Gastroesophageal sphincter (tissue), 4 donors: Measurements from ENCODE around the gene RAPSN. TPM values are rescaled to one million over a fixed set of nuclear protein-coding genes. Genes with fewer than 3 reads are reported as not detected.

Experiments
- ATAC-seq: fragments of 150-250 bp; one replicate; pipeline ENCODE4 v1.9.1; 2016; ENCODE audit warnings: mild to moderate bottlenecking, moderate library complexity
- H3K27ac ChIP-seq, 4 donors: fragments of 200-600 bp; sonication (generic) in 3 of 4; 1 replicate in 3 of 4; 2 replicates in 1 of 4; pipeline ENCODE4 v1.5.1; 2016 to 2019
- H3K27me3 ChIP-seq: fragments of 200-600 bp; sonication (generic); one replicate; pipeline ENCODE4 v1.5.1; 2019
- H3K36me3 ChIP-seq, 2 donors: fragments of 200-600 bp; sonication (generic); one replicate each; pipeline ENCODE4 v1.5.1; 2019; ENCODE audit warnings: control low read depth in 1 of 2
- H3K4me1 ChIP-seq, 3 donors: fragments of 200-600 bp; sonication (generic); 1 replicate in 2 of 3; 2 replicates in 1 of 3; pipeline ENCODE4 v1.5.1; 2016 to 2019; ENCODE audit warnings: control low read depth in 2 of 3
- H3K4me3 ChIP-seq, 2 donors: fragments of 200-600 bp; sonication (generic); one replicate each; pipeline ENCODE4 v1.5.1; 2019; ENCODE audit warnings: mild to moderate bottlenecking in 1 of 2, moderate library complexity in 1 of 2
- H3K9me3 ChIP-seq, 3 donors: fragments of 200-600 bp; sonication (generic); one replicate each; pipeline ENCODE4 v1.5.1; 2017 to 2019; ENCODE audit warnings: control low read depth in 2 of 3
- EP300 ChIP-seq: sonication (generic); formaldehyde crosslinking; IDR thresholded peaks from one replicate; pipeline ENCODE4 v1.6.1; 2017; ENCODE audit warnings: antibody characterized with exemption, mild to moderate bottlenecking
- POLR2A ChIP-seq, 2 donors: fragments of 450-650 bp; IDR thresholded peaks; one replicate each; pipeline ENCODE4 v1.6.1; 2017; ENCODE audit warnings: antibody characterized with exemption in 2 of 2, mild to moderate bottlenecking in 2 of 2, moderate library complexity in 1 of 2
- POLR2AphosphoS5 ChIP-seq: sonication (generic); formaldehyde crosslinking; IDR thresholded peaks from one replicate; pipeline ENCODE4 v1.6.1; 2017; ENCODE audit warnings: antibody characterized with exemption
- WGBS, 2 donors: methylation state at CpG; one replicate each; pipeline ENCODE4 v1.1.5; 2018; ENCODE audit warnings: low coverage in 1 of 2; 5-methylcytosine and 5-hydroxymethylcytosine counted together
- total RNA-seq, 4 donors: library from RNA; depleted of rRNA; stranded (reverse); fragments of >200 nt; gene quantifications; one replicate each; pipeline ENCODE4 v1.1.0, GENCODE V29; 2016
- TF ChIP-seq, protein P1 (sequence below), 4 experiments: fragments of 200-600 bp in 2 of 4; fragments of 450-650 bp in 2 of 4; sonication (generic) in 1 of 4; IDR thresholded peaks; one replicate each; pipeline ENCODE4 v1.5.1; 2017 to 2019; ENCODE audit warnings: antibody characterized with exemption in 4 of 4, mild to moderate bottlenecking in 2 of 4, moderate library complexity in 2 of 4

RAPSN gene
- total RNA-seq, 4 donors from 2014 or later, result 0.23 to 0.27 TPM; not detected in 2

DNA sequence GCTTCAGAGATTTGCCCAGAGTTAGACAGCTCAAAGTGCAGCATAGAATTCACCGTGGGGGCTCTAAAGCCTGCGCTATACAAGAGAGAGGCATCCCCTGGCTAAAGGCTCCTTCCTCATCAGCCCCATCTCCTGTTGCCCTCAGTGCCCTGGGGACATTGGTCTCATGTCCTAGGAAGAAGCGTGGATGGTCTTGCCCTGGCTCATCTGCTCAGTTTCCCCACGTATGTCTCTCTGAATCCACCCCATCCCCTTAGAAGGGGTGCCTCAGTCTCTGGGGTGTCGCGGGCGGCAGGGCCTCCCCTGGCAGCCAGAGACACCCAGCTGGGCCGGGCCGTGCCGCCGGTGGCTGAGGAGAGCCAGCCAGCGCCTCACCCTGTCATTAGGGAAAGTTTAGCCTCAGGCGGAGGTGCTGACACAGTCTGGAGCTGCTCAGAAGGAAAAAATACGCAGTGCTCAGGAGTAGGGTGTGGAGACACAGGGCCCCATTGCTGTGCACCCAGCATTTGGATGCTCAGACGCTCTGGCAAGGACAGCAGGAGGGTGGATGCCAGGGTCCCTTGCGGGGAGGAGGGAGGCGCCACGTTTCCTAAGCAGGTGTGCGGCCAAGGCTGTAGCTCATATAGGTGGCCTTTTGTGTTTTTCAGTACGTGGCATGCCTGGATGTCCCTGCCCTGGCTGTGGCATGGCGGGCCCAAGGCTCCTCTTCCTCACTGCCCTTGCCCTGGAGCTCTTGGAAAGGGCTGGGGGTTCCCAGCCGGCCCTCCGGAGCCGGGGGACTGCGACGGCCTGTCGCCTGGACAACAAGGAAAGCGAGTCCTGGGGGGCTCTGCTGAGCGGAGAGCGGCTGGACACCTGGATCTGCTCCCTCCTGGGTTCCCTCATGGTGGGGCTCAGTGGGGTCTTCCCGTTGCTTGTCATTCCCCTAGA is 39.2 kb downstream of the RAPSN start:
- no peak for ATAC-seq
- H3K36me3 ChIP-seq, result peaks cover 0 to 46% of the 10 kb centered on the region in 2 donors
- H3K27ac ChIP-seq, result peak overlapping the region; percentile 82 to 96 (median 94)
- H3K27me3 ChIP-seq, result no peaks in the 10 kb centered on the region
- TF ChIP-seq EP300 (no peak), POLR2AphosphoS5 (no peak), POLR2A (IDR thresholded peaks at IDR 0.05) (no peak)
- TF ChIP-seq, protein P1, sequence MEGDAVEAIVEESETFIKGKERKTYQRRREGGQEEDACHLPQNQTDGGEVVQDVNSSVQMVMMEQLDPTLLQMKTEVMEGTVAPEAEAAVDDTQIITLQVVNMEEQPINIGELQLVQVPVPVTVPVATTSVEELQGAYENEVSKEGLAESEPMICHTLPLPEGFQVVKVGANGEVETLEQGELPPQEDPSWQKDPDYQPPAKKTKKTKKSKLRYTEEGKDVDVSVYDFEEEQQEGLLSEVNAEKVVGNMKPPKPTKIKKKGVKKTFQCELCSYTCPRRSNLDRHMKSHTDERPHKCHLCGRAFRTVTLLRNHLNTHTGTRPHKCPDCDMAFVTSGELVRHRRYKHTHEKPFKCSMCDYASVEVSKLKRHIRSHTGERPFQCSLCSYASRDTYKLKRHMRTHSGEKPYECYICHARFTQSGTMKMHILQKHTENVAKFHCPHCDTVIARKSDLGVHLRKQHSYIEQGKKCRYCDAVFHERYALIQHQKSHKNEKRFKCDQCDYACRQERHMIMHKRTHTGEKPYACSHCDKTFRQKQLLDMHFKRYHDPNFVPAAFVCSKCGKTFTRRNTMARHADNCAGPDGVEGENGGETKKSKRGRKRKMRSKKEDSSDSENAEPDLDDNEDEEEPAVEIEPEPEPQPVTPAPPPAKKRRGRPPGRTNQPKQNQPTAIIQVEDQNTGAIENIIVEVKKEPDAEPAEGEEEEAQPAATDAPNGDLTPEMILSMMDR (IDR thresholded peaks at IDR 0.05), result no peak
- WGBS, 2 donors, result 62 to 68% methylated on average over 7 to 20 of the region's 31 CpGs
- H3K4me1 ChIP-seq, result peaks cover 0 to 69% (median 43%) of the 10 kb centered on the region in 3 donors
- no peaks in the 10 kb centered on the region for H3K9me3 ChIP-seq
- H3K4me3 ChIP-seq, result peak overlapping the region; percentile 73 to 89

DNA sequence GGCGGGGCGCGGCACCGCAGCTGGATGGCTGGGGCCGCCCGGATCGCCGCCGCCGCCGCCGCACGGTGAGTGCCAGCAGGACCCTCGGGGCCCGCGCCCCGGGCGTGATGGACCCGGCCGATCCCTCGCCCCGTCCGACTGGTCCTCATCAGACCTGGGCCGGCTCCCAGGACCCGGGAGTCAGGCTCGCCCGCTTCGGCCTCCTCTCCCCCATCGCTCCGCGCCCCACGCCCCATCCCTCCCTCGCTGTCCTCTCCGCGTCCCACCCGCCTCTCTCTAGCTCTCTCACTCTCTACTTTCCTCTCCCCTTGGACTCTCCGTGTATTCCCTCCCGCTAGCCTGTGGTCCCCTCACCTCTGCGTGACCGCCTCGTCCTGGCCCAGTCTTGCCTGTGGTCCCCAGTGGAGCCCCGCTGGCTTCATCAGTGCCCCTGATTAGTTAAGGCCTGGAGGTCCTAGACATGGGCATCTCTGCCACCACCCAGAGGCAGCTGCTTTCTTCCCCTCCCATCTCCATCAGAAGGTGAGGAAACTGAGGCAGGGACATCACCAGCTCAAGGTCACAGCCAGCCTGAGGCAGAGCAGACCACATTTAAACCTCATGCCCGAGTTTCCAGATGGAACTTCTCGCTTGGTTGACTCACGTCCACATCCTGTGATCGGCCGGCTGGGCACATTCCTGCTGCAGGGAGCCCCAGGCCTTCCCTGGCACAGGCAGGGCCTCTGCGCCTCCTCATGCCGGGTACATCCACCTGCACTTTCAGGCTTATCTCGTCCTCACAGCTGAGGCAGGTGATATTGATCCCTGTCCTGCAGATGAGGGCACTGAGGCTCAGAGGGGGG is 40.1 kb downstream of the RAPSN start:
- peaks cover 0 to 37% of the 10 kb centered on the region in 2 donors for H3K36me3 ChIP-seq
- WGBS, 2 donors, result 0 to 2% methylated on average over 7 to 20 of the region's 50 CpGs
- peak overlapping the region; percentile 82 to 96 (median 94) for H3K27ac ChIP-seq
- no peak for TF ChIP-seq EP300
- TF ChIP-seq POLR2AphosphoS5, result peak; percentile 55
- TF ChIP-seq POLR2A (IDR thresholded peaks at IDR 0.05), result no peak
- TF ChIP-seq, protein P1 (IDR thresholded peaks at IDR 0.05), result no peak
- no peaks in the 10 kb centered on the region for H3K27me3 ChIP-seq
- H3K4me3 ChIP-seq, result peak overlapping the region; percentile 73 to 89
- peak; percentile 9 for ATAC-seq
- peaks cover 0 to 60% (median 34%) of the 10 kb centered on the region in 3 donors for H3K4me1 ChIP-seq
- no peaks in the 10 kb centered on the region for H3K9me3 ChIP-seq

DNA sequence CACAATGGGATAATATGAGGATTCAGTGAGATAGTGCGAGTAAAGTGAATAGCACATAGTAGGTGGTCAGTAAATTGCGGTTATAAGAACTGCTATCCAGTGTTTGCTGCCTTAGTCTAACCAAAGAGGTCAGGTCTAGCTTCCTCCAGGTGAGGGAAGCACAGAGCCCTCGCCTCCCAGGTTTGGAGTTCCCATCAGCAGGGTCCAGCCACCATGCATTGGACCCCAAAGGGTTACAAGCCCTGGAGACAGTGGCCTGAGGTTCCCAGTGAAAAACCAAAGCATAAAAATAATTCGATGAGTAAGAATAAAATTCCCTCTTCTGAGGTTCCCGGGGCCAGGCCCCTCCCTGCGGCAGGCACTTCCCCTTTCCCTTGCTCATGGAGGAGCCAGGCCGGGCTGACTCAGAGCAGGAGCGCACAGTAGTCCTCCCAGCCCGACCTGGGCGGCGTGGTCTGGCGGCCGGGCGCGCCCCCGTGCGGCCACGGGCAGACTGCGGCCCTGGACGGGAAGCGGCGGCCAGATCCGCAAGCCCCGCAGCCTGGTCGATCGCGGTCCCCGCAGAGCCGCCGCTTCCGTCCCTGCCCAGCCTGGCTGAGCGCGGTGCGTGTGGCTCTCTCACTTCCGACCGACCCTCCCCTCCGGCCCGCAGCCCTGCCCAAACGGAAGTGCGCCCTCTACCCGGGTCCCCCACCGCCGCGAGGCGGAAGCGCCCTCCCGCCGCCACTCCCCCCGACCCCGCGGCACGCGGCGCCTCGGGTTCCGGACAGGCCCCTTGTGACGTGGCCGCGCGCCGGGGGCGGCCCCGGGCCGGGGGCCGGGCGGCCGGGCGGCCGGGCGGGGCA is 41.0 kb downstream of the RAPSN start, which contains the start of gene SLC39A13:
Gene SLC39A13 (plus strand): TSS at position 845 of the 845 bp plus-strand sequence. CDS start 1,505 bp downstream, outside the sequence.
- Histone ChIP-seq H3K9me3 (no peaks in the 10 kb centered on the region), H3K27ac (peak within 1 kb of the TSS; percentile 85 to 96 (median 94)), H3K4me3 (peak within 1 kb of the TSS; percentile 73 to 89), H3K4me1 (peaks cover 0 to 52% (median 27%) of the 10 kb centered on the region in 3 donors), H3K27me3 (no peaks in the 10 kb centered on the region), H3K36me3 (peaks cover 0 to 29% of the 10 kb centered on the region in 2 donors)
- peak; percentile 93 for ATAC-seq
- TF ChIP-seq, protein P1 (IDR thresholded peaks at IDR 0.05), result peak in 3 of 4 experiments; percentile 92 to 95 (median 94)
- TF ChIP-seq EP300 (no peak), POLR2AphosphoS5 (peak; percentile 90), POLR2A (IDR thresholded peaks at IDR 0.05) (peak; percentile 92 to 97)
- WGBS, 2 donors, result 0% methylated on average over 1 to 2 of the region's 70 CpGs
